Stimulated activated CD4-positive, alpha-beta T cell treated with anti-CD3 and anti-CD28 coated beads, Interleukin-15, amount 100 ng/mL, for 48 hours (primary cell): ENCODE results near the gene SLC27A4.
A peak's percentile ranks its signal among the peaks of the same experiment; 100 is the strongest.

Experiments used
- DNase-seq, 2 donors: peaks; one replicate each; pipeline ENCODE4 v3.0.0-alpha.2; 2020; ENCODE audit warnings: low read depth in 2 of 2

SLC27A4 gene

DNA sequence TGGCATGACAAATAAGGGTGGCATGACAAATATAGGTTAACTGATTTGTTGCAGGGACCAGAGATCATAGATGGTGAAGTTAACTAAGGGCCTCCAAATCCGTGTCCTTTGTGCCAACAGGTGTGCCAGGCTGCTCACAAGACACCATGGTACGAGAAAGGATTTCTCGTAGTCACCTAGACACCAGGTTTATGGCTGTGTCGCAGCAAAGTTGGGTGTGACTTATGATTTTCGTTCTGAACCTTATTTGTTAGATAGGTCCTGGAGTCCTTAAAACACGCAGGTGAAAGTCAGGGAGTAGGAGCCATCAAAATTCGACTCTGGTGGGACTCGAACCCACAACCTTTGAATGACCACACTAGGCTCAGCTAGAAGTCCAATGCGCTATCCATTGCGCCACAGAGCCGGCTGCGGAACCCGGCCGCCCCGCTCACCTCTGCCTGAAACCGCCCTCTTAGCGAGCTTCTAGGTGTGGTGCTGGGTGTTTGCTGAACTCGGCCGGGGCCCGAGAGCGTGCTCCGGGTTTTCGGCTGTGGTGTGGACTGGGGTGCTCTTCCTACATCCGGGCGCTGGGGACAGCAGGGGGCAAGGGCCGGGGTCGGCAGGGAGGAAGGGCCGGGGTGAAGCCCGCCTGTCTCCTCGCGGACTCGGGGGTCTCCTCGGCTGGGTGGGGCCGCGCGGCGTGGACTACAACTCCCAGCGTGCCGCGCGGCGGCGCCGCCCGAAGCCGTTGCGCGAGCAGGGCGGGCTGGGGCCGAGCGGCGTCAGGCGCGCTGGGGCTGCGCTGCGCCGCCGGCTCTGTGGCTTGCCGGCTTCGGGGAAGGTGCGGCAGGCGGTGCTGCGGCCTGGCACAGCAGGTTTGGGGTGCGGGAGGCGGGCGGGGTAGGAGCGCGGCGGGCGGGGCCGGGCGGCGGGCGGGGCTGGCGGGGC lies at the start of gene SLC27A4:
TSS of gene SLC27A4 (plus strand) at position 767 of the 930 bp plus-strand sequence. CDS start 2,606 bp downstream, outside the sequence.
- peak; percentile 56 to 69 for DNase-seq

DNA sequence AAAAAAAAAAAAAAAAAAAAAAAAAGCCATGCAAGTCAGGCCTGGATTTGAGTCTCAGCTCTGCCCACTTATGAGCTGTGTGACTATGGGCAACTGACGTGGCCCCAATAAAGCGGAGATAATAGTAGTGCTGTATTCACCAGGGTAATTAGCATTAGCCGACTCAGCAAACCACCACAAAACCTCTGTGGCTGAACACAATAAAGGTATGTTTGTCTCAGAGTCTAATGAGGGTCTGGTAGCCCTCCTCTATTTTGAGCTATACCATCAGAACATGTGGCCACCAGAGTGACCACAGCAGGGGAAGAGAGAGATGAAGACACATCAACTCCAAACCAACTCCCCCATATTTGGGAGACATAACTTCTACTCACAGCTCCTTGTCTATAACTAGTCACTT lies 48.3 kb upstream of the SLC27A4 start:
- DNase-seq: no peak

DNA sequence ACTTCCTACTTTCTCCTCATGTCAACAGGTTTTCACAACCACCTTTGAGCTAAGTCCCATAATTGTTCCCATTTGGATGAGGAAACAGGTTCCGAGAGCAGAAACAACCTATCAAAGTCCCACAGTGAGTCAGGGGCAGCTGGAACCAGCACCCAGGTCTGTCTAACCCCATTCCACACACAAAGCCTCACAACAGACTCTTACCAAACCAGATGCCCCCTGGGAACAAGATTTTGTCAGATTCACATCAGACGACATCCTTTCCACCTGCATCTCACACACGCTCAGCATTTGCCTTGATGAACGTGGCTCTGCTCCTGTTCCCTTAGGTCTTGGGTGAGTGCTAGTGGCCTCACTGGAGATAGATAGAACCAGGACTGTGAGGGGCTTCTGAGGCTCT lies 47.2 kb upstream of the SLC27A4 start:
- no peak for DNase-seq

DNA sequence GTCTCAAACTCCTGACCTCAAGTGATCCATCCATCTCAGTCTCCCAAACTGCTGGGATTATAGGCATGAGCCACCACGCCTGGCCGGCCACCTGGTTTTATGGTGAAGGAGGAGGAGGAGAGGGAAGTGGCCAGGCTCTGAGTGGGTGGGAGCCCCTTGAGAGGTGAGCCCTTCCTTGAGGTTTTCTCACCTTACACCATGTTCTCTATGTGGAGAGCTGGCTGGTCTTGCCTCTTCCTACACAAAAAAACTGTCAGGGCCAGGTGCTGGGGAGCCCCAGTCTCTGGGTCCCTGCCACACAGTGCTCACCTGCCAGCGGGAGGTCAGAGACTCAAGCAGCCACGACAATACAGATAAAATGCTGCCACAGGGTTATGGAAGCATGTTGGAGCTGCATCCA lies 46.2 kb upstream of the SLC27A4 start:
- DNase-seq: no peak

DNA sequence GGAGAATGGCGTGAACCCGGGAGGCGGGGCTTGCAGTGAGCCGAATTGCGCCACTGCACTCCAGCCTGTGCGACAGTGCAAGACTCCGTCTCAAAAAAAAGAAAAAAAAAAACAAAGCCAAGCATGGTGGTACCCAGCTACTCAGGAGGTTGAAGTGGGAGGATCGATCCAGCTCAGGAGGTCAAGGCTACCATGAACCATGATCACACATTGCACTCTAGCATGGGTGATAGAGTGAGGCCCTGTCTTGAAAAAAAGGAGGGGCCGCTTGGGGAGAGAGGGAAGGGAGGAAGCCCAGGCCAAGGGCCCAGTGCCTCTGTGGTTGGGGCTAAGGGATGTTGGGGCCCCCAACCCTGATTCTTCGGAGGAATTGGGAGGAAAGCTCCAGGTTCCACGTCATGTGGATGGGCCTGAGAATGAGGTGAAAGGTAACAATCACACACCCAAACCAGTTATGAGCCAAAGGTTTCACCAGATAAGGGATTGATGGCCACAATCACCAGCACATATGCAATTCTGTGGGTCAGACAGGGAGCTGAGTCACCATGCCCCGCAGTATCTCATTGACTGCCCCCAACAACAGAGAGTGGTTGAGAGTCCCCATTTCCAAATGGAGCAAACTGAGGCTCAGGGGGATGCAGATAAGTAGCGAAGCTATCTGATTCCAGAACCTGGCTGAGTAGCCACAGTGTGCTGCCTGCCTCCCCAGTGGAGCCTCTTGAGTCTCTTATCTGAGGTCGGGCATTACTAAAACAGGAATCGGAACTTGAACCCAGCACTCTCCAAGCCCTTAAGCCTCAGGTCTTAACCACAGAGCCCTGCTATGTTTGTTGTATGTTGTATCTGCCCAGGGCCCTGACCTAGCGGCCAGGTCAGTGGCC lies 43.7 kb upstream of the SLC27A4 start:
- DNase-seq: no peak

DNA sequence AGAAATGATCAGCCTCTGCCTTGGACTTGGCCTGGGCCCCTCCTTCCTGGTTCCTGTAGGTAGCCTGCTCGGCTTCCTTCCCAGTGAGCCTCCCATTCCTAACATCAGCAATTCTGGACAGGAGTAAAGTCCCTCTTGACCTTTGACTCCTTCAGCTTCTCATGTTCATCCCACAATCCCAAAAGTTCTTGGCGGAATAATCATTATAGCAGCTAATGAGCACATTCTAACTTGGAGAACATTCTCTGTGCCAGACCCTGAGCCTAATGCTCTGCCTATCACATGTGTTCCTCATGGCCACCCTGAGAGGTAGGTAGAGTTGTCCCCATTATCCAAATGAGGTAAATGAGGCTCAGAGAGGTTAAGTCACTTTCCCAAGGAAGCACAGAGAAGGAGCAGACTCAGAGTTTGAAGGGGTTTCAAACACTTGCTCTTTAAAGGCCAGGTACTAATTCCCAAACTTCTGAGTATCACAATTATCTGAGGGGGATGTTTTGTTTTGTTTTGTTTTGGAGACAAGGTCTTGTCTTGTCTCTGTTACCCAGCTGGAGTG lies 43.0 kb upstream of the SLC27A4 start:
- no peak for DNase-seq

DNA sequence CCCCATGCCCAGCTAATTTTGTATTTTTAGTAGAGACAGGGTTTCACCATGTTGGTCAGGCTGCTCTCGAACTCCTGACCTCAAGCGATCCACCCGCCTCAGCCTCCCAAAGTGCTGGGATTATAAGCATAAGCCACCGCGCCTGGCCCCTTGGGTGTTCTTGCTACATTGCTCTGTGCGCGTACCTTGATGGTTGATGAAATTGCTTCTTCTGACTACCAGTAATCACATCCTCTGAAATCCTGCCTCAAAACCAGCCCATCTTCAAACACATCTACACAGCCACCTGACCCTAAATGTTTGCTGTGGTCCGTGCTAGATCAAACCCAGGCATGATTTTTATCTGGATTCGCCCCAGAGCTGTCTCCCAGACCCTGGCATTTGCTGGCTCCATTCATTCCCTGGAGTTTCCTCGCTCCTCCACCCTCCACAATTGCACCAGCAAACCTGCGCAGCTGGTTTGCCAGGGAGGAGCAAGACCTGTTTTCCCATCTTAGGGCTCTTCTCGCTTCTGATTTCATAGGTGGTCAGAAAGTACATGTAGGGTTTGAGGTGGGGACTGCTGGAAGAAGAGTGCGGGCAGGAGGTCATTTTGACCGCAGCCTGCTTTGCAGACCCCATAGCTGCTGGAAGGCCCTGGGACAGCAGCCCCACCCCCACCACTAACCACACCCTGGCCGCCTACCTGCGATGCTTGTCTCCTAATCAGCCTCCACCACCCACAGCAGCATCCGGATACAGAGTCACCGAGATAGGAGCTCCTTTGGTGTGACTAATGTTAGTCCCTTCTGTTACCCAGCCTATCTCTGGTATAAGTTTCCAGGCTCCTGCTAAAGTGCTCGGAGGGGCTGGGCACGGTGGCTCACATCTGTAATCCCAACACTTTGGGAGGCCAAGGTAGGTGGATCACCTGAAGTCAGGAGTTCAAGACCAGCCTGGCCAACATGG lies 41.5 kb upstream of the SLC27A4 start:
- no peak for DNase-seq

DNA sequence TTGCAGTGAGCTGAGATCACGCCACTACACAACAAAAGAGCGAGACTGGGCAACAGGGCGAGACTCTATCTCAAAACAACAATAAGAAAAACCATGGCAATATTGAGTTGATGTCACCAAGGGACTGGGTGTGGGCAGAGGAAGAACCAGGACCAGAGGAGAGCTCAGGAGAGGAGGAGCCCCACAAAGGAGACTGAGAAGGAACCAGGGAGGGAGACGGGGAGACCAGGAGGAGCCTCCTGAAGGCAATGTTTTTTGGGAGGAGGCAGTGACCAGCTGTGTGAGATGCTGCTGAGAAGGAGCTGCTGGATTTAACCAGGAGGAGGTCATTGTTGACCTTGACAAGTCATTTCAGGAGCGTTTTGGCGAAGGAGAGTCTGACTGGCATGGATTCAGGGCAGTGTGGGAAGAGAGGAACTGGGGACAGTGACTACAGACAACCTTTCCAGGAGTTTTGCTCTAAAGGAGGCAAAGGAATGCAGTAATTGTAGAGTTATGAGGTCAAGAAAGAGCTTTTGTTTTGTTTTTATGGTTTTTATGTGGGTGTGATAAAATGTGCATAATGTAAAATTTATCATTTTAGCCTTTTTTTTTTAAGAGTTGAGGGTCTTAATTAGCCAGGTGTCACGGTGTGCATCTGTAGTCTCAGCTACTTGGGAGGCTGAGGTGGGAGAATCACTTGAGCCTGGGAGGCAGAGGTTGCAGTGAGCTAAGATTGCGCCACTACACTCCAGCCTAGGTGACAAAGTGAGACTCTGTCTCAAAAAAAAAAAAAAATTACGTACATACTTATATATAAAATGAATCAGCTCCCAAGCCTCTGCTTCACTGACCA lies 36.0 kb upstream of the SLC27A4 start:
- DNase-seq: no peak

DNA sequence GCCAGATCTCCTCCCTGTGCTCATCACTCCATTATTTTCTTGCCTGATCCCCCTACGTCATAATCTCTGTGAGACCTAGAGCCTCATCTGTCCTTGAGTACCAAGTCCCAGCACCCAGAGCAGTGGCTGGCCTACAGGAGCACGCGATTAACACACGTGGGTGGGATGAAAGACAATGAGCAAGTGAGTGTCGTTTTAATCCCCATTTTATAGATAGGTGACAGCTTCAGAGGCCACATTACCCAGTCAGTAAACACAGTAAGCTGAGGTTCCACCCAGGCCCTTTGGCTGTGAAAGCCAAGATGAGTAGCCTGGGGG lies 35.4 kb upstream of the SLC27A4 start:
- DNase-seq: no peak

DNA sequence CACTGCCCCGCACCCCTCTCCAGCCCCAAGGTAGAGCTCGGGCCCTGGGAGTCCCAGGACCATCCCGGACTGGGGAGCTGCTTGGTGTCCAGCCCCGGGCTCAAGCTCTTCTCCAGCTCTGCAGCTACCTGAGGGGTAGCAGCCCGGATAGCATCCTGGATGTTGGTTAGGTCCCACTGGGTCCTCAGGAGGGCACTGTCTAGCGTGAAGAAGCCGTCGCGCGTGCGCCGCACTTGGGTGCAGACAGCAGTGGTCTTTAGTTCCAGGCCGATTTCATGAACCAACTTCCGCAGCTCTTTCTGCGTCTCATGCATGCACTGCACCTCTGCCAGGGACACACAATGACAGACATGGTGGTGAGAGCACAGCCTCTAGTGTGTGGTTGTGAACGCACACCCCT lies 30.8 kb upstream of the SLC27A4 start:
- no peak for DNase-seq

DNA sequence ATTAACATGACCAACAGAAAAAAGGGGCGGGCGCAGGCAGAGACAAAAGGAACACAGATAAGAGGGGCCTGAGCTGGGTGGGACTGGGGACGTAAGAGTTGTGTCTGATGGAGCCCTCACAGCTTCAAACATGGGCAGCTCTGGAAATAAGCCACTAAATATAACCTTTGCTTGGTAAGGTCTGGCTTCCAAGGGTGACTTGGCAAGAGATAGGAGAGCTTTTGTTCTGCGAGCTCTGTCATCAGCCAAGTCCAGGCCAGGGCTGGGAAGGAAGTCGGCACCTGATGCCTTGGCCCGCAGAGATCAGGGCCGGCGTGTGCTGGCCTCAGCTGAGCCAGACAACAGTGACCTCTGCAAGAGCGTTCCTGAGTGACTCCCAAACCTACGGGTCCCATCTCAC lies 29.9 kb upstream of the SLC27A4 start:
- no peak for DNase-seq

DNA sequence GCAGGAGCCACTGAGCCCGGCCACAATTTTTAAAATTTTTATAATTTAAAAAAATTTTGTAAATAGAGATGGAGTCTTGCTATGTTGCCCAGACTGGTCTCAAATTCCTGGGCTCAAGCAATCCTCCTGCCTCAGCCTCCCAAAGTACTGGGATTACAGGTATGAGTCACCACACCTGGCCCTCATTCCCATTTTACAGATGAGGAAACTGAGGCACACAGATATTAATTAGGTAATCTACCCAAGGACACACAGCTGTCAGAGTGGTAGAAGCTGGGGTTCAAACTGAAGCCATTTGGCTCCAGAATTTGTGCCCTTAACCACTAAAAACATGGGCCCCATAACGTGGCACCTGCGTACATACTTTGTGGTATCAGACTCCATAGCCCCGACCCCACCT lies 25.6 kb upstream of the SLC27A4 start:
- DNase-seq: no peak

DNA sequence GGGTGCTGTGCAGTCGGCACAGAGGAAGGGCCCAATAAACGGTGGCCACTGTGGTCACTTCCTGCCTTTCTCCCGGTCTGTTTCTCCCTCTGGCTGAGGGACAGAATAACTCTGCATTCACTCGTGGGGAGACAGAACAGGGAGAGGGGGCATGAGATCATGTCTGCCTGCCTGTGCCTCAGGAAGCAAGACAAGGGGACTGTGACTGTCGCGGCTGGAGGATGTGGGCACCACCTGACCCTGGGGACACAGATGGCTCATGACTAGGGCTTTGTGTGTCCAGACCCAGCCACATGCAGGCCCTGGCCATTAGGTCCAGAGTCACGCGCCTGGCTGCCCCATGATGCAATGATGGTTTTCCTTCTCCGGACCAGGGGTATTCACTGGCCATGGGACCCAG lies 23.9 kb upstream of the SLC27A4 start:
- DNase-seq: no peak

DNA sequence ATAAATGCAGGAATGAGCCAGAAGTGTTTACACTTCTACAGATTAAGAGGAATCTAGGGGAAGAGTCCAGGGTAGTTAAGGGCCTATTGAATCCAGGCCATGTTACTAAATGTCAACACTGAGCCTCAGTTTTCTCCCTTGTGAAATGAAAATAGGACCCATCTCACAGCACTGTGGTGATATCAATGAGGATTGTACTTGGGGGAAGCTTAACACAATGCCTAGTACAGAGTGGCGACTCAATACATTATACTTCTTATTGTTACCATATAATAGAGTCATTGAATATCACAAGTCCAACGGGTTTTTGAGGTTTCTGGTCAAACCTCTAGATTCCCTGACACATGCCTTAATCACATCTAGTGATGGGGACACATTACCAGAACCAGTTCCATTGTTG lies 22.7 kb upstream of the SLC27A4 start:
- no peak for DNase-seq

DNA sequence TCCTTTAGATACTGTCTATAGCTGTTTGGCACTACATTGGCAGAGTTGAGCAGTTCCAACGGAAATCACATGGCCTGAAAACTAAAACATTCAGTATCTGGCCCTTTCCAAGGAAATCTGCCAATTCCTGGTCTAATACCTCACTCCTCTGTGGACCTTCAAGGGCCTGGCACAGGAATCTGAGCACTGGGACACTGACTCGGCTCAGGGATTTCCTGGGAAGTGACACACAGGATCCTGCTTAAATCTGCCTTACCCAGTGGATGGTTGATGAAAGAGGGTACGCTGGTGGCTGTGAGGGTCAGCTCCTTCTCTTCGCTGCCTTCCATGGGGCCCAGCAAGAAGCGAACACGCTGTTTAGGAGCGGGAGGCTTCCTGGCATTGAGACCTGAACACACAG lies 19.0 kb upstream of the SLC27A4 start:
- no peak for DNase-seq

DNA sequence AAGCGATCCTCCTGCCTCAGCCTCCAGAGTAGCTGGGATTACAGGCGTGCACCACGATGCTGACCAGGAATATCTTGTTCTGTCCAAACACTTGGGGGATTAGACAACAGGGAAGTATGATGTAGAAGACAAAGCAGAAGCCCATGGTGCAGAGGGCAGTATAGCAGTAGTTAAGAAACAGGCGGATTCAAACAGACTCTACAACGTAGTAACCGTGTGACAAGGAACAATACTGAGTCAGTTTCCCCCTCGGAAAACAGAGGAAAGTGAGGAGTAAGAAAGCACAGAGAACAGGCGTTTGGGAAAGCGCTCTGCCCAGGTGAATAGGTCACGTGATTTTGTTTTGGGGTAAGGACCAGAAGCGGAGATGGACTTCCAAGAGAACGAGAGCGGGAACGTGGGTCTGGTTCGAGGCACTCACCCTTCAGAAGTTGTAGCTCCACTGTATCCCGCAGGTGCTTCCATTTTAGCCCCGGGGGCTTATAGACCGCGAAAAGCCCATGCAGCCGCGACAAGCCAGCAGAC lies 18.4 kb upstream of the SLC27A4 start:
- no peak for DNase-seq

DNA sequence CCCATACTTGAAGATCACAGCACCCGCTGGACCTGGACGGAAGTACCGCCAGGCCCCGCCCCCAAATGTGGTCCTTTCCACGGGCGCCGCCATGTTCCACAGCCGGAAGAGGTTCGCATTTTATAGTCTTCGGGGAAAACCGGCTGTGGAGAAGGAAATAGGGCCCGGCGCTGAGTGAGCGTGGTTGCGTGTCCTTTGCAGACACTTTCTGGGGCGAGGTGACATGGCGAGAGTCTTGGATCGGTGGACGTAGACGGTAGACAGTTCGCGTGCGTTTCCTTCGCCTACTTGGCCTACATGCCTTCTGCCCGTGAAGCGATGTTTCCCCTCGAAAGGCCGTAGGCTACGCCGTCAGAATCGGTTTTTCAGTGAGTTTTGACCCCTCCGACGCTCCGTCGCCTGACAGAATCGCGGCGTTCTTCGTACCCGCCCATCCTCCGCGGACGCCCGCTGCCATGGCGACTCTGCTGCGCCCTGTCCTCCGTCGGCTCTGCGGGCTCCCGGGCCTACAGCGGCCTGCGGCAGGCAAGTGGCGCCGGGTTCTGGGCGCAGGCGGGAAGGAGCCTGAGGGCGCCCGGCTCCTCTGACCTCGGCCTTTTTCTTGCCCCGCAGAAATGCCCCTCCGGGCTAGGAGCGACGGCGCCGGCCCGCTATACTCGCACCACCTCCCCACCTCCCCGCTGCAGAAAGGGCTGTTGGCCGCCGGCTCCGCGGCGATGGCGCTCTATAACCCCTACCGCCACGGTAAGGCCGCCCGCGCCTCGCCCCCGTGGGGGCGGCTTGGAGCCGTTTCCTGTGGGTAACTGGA lies 17.7 kb upstream of the SLC27A4 start, which contains the start of the genes COQ4 and TRUB2:
TSS of gene COQ4 (plus strand) at position 436 of the 808 bp plus-strand sequence. CDS start at position 456, 20 bp downstream.
TSS of gene TRUB2 (minus strand) at position 44 of the 808 bp plus-strand sequence. CDS start at position 5, 39 bp downstream.
- peak; percentile 86 to 92 for DNase-seq

DNA sequence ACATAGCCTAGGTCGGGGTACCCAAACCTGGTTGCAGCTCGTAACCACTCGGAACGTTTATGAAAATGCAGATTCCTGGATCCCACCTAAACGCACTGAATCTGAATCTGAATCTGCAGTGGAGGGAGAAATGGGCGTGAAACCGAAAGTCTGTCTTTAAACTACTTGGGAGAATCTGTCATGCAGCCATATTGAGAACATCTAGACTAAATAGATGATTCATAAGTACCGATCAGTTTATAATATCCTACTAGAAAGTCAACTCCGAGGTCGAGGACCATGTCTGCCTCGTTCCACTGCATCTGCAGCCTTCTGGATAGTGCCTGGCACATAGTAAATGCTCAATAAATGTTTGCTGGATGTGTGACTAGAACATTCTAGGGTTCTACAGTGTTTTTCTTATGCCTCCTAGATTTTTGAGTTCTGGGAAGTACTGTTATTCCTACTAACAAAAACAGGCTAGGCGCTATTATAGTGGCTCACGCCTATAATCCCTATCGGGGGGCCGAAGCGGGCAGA lies 17.1 kb upstream of the SLC27A4 start:
- no peak for DNase-seq

DNA sequence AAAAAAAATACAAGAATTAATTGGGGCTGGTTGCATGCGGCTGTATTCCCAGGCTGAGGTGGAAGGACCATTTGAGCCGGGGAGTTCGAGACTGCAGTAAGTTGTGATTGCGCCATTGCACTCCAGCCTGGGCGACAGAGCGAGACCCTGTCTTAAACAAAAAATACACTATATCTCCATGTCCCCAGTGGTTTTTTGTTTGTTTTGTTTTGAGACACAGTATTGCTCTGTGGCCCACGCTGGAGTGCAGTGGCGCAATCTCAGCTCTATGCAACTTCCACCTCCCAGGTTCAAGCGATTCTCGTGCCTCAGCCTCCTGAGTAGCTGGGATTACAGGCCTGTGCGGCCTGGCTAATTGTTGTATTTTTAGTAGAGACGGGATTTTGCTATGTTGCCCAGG lies 16.5 kb upstream of the SLC27A4 start:
- DNase-seq: no peak
